T-helper 1 cell (primary cell): ENCODE data around the gene MTA2.

Source experiments
- DNase-seq, 5 donors: peaks; one replicate each; pipeline ENCODE4 v3.0.0-alpha.2; 2012 to 2020

Gene MTA2

DNA sequence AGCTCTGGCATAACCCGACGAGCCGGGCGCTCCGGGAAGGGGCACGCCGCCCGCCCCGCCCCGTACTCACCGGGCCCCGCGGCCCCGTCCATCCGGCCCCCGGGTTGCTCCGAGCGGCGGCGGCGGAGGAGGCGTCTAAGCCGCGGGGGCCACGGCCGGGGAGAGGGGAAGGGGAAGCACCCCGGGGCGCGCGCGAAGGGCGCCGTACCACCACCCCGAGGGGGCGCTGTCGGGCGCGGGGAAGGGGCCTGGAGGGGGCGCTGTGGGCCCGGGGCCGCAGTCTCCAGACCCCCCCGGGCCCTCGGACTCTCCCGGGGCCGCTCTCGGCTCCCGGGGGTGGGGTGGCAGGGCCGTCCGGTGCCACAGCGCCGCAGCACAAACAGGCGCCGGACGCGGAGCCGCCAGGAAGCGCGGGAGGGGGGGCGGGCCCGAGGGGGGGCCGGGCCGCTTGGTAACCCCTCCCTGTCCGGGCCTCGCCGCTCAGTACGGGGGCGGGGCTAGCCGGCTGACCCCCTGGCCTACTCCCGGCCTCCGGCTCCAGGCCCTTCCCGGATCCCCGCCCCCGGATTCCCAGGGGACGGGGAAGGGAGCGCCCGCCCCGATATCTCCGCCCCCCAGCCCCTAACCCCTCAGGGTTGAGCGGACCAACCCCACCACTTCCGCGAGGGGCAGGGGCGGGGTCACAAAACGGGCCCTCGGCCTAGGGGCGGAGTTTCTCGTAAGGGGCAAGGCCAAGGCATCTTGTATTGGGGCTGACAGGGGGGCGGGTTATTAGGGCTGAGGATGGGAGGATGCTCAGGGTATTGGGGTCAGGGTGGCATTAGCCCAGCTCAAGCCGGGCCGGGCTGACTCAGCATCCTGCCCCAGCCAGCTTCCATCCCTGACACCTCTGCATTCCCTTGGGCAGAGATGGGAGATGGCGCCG lies 11.0 kb upstream of the MTA2 start, which contains the start of the genes EML3 and ROM1:
TSS of gene EML3 (minus strand) at position 410 of the 925 bp plus-strand sequence. CDS start at position 92, 318 bp downstream.
TSS of gene ROM1 (plus strand) at position 892 of the 925 bp plus-strand sequence. CDS start at position 917, 25 bp downstream.
- peak; percentile 70 to 90 (median 80) for DNase-seq

GRCh38 chr11:62611705-62612365 lies 10.2 kb upstream of the MTA2 start:
- DNase-seq, result peak in 1 of 5 donors; percentile 57

GRCh38 chr11:62610814-62611704 lies 9.4 kb upstream of the MTA2 start:
- no peak for DNase-seq

DNA sequence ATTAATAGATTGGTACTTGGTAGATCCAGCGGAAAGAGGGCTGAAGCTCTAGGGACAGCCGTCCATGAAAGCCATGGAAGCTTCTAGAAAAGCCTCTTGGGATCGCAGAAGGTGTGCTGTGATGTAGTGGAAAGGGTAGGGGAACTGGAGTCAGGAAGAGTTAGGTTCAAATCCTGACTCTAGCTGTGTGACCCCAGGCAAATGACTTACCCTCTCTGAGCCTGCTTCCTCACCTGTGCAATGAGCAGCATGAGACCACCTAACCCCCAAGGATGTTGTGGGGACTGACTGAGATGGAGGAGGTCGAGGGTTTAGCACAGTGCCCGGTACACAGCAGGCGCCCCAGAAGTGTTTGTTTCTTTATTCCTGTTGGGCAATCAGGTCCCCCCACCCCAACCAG lies 8.7 kb upstream of the MTA2 start:
- DNase-seq, result no peak

GRCh38 chr11:62608776-62609175 lies 7.1 kb upstream of the MTA2 start:
- no peak for DNase-seq

- no peak for DNase-seq
Observed at GRCh38 chr11:62607714-62608113, 6.0 kb upstream of the MTA2 start.

- DNase-seq, result no peak
Observed at GRCh38 chr11:62605902-62606301, 4.2 kb upstream of the MTA2 start.

DNA sequence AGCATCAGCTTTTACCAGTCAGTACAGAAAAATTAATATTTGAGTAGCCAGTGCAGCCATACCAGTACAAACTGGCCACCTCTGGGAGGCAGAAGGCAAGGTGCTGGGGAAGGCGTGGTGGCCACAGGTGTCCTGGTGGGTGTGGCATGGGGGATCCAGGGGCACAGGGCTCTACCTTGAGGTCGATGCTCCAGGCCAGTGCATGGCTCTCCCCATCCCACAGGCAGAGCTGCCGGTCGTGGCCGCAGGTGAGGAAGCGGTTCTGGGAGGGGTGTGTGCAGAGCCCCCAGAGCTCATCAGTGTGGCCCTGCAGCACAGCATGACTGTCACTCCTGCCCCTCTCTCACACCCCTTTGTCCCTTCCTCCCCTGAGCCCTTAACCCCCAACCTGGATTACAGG lies 3.8 kb upstream of the MTA2 start:
- DNase-seq, result no peak

DNA sequence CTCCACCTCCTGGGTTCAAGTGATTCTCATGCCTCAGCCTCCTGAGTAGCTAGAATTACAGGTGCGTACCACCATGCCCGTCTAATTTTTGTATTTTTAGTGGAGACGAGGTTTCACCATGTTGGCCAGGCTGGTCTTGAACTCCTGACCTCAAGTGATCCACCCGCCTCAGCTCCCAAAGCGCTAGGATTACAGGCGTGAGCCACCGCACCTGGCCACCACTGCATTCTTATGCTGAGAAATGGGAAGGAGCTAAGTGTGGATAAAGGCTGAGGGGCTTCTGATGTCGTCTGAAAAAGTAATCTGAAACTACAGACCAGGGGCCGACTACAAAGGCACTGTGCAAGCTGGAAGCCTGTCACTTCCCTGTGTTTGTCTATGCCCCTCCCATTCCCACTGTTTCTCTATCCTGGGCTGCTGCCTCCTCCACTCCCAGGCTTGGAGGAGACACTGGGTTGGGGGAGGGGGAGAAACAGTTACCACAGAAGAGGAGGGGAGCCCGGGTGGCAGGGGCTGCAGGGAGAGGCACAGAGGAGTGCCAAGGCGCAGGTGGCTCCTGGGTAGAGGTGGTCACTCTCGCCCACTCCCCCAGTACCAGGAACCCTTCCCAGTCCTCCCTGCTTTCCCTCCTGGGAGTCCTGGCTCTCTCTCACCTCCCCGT lies 2.9 kb upstream of the MTA2 start:
- DNase-seq, result no peak

GRCh38 chr11:62603776-62604299 lies 2.2 kb upstream of the MTA2 start:
- no peak for DNase-seq

DNA sequence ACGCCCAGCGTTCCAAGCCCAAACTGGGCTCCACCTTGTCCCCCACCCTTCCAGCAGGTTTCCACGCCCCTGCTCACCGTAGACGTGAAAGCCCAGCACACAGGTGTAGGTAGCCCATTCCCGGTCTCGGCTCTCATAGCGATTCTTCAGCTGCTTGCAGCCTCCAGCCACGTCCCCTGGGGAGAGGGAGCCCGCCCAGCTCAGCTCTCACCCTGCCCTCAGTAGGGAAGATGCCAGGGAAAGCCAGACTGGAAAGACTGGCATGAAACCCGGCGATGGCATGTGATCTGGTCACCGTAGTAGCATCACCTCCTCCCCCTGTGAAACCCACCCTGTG lies 1.4 kb upstream of the MTA2 start:
- no peak for DNase-seq

DNA sequence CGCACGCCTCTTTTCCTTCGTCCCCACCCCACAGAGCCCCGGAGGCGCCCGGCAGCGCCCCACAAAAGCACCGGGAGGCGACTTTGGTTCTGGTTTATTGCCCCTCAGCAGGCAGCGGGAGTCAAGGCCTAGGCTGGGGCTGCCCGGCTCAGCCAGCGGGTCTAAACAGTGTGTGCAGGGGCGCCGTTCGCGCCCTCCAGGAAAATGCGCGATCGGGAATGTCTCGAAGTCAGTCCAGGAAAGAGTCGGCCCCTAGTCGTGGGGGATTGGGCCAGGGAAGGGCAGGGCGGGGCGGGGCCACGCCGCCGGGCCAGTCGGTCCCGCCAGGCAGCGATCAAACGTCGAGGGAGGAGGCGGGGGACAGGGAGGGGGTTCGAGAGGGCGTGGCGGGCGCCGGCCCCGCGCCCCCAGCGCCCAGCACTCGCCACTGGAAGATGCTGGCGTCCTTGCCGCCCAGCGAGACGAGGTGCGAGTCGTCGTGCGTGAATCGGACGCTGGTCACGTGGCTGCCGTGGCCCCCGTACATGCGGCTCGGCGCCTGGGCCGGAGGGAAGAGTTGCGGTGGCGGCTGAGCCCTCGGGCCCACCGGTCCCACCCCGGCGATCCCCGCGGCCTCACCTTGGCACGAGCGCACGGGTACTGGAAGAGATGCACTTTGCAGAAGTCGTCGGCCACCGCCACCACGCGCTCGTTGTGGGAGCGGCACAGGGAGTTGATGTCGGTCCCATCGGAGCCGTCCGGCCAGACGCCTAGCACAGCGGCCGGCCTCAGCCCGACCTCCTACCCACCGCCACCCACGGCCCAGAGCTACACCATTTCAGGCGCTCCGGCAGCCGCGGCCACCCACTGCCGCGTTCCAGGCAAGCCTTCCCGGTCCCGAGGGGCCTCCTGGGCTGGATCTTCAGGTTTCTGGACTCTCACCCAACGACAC lies 741 bp upstream of the MTA2 start:
- DNase-seq, result peak in 1 of 5 donors; percentile 32

DNA sequence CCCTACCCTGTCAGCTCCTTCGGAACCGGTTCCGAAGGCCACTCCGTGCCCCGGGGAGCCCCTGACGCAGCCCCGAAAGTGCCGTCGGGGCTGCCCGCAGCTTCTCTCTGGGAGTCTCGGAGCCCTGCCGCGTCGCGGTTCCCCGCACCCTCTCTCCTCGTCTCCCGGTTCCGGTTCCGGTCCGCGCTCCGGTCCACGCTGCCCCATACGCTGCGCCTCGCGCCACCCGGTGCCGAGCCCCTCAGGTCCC lies 618 bp downstream of the MTA2 start:
- peak; percentile 30 to 52 (median 36) for DNase-seq

DNA sequence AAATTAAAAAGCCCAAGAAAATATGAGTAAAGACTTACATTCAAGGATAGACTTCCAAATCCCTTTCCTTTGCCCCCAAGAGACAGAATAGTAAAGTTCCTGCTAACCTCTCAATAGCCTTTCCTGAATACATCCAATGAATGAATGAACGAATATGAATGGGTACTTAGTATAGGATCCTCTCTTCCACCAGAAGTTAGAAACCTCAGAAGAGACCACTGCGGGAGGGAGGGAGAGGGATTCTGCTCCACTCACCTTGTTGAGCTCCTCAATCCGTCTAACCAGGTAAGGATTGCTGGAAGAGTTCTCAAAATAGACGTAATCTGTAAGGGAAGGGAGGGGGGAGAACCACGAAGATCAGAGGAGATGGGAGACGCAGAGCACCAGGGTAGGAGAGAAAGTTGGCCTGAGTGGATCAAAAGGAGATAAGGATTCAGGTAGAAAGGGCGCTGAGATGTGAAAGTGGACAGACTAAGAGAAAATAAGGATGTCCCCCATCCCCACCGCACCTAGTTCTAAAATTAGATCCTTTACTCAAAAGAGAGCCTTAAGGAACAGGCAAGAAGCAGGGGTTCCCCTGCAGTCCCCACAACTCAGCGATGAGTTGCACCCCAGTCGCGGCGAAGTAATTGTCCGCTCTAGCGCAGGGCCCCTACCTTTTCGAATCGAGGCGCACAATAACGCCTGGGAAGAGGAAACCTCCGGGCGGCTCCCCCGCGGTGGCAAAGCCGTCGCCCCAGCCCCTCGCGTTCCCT lies 1.1 kb downstream of the MTA2 start:
- no peak for DNase-seq

GRCh38 chr11:62599901-62600300 lies 1.8 kb downstream of the MTA2 start:
- DNase-seq, result no peak

DNA sequence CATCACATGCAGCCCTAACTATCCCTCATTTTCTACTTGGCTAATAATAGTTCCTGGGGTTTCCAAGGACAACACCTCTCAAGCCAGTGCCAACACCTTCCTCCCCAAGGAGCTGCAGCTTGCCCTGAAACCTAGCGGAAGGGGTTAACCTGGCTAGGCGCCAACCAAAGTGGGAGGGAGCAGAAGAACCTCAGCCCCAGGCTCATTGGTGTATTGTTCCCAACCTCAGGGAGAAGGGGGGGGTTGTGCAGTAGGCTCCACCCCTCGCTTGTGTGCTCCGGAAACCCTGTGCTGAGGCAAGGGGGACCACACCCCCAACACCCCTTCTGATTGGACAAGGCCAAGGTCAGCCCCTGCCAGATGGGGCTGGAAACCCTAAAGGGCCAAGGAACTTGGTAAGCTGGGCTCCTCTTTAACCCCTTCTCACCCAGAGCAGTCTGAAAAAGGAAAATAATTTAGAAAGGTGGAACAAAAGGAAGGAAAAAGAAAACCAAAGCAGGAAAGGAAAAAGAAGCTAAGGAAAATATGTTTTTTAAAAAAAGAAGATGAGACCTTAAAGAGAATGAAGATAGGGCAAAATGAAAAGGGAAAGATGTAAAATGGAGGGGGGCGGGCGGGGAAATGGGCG lies 2.5 kb downstream of the MTA2 start:
- peak; percentile 91 to 99 (median 94) for DNase-seq

- DNase-seq, result no peak
Observed at GRCh38 chr11:62595124-62595523, 6.5 kb downstream of the MTA2 start.

- DNase-seq, result peak; percentile 51 to 83 (median 71)
Observed at GRCh38 chr11:62593434-62594044, 8.1 kb downstream of the MTA2 start.

- DNase-seq, result no peak
Observed at GRCh38 chr11:62592989-62593421, 8.7 kb downstream of the MTA2 start.
